HG03025 (cell line): Measurements from ENCODE around the gene MTHFD1L.

Experiments used
- ATAC-seq: cut with Tn5 transposase; IDR thresholded peaks from one replicate; pipeline ENCODE4 v1.9.1; 2021; ENCODE audit warnings: mild to moderate bottlenecking, moderate library complexity; ENCODE audit not compliant: unreplicated experiment, low FRiP score

The MTHFD1L gene

DNA sequence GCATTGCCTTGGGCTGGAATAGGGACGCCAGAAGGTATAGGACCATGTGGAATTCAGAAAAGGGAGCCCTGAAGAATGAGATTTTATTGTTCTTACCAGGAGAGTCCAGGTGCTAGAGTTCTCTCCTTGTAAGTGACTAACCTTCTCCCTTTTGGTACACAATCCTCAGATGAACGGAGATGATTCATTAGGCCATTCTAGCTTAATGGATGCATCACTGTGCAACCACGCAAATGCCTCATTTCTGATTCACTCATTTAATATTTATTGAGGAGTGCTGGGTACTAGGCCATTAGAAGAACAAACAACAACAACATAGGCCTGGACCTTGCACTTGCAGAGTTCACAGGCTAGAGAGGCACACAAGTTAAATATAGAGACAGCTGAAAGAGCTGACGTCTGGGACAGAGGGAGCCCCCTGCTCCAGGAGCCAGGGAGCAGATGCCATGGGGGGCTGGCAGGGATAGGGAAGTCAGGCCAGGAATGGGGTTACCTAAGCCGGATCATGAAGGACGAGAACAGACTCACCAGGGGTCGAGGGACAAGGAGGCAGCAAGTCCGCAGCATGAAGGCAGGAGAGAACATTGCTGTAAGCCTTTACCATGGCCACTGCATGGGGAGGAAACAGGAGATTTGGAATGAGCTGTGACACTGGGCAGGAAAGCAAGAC lies 194.7 kb downstream of the MTHFD1L start:
- ATAC-seq, result no peak

DNA sequence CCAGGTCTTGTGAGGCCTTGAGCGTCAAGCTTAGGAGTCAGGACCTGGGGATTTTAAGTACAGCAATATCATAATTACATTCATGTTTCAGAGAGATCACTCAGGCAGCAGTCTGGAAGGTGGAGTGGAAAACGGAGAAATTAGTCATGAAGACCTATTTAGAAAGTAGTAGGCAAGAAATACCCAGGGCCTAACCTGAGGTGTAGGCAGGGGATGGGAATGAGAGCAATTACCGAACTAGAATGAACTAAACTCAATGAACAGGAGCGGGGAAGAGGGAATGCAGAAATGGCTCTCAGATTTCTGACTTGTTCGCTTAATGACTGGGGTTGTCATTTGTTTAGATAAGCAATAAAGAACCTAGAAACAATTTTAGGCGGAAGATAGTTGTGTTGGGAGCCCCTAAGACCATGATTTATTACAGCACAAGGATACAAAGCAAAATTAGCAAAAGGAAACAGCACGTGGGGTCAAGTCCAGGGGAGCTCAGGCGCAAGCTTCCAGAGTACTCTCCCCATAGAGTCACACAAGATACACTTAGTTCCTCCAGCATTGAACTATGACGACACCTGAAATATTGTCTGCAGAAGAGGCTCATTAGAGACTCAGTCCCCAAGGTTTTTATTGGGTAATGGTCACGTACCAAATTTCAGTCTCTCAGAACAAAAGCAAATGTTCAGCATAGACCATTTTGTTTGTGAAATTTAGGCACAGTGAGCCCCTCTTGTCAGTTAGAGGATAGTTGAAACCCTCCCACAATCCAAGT lies 195.4 kb downstream of the MTHFD1L start:
- no peak for ATAC-seq

DNA sequence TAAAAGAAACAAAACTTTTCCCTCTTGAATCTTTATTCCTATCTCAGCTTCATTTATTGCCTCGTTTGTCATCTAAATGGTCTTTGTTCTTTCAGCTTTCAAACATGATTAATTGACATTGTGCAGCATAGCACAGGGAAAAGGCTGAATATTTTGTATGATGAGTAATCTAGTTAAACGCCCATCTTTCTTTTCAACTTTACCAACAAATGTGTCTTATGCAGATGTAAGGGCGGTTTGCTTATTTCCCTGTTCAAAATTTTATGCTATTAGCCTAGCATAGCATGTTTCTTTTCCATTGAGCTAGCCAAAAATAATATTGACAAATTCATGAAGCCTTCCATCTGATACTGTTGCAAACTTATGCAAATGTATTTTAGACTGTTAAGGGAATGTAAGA lies 197.8 kb downstream of the MTHFD1L start:
- ATAC-seq, result no peak

DNA sequence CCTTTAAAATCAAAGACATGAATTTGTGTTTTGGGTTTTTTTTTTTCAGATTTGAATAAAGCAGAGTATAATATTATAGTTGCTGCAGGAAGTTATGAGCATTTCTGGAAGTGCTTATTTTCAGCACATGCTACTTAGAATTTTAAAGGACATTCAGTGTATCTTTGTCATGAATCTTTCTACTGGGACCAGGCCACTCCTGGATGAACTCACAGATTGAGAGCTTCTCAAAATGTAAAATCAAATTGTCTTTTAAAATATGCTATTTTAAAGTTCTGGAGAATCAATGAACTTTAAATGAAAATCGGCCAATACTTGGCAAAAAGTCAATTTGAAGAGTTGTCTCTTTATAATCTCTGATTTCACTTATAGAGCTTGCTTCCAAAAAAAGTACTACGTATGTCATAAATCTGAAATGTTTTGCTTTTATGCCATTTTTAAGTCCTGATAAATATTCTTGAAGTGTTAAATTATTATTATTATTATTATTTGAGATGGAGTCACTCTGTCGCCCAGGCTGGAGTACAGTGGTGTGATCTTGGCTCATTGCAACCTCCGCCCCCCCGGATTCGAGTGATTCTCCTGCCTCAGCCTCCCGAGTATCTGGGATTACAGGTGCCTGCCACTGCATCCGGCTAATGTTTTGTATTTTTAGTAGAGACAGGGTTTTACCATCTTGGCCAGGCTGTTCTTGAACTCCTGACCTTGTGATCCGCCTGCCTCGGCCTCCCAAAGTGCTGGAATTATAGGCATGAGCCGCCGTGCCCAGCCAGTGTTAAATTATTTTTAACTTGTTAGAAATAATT lies 198.5 kb downstream of the MTHFD1L start:
- no peak for ATAC-seq

DNA sequence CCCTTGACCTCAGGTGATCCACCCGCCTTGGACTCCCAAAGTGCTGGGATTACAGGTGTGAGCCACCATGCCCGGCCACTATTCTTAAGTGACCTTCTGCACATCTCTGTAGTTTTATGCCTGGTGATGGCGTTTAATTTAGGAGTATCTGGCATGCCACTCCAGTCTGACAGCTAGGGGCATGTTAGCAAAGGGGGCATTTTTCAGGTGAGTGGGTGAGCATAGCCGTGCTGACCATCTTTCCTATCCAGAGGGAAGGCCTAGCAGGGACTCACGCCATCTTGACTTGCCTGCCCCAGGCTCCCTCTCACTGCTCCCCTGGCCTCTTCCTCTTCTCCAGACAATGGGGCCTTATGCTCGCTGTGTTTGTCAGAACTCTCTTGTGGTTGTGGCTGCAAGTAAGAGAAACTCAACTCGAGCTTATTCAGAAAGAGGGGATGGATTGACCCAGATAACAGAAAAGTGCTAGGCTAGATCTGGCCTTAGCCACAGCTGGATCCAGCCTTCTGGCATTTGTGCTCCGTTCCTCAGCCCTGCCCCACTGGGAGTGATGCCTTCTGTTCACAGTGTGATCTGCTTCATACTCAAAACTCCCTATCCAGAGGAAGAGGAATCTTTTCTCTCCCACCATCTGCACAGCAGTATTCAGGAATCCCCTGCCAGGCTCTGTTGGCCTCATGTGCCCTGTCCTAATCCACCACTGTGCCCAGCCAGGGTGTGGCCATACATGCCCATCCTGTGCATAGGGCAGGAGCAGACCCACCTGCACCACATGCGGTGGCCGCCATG lies 199.7 kb downstream of the MTHFD1L start:
- ATAC-seq, result no peak

DNA sequence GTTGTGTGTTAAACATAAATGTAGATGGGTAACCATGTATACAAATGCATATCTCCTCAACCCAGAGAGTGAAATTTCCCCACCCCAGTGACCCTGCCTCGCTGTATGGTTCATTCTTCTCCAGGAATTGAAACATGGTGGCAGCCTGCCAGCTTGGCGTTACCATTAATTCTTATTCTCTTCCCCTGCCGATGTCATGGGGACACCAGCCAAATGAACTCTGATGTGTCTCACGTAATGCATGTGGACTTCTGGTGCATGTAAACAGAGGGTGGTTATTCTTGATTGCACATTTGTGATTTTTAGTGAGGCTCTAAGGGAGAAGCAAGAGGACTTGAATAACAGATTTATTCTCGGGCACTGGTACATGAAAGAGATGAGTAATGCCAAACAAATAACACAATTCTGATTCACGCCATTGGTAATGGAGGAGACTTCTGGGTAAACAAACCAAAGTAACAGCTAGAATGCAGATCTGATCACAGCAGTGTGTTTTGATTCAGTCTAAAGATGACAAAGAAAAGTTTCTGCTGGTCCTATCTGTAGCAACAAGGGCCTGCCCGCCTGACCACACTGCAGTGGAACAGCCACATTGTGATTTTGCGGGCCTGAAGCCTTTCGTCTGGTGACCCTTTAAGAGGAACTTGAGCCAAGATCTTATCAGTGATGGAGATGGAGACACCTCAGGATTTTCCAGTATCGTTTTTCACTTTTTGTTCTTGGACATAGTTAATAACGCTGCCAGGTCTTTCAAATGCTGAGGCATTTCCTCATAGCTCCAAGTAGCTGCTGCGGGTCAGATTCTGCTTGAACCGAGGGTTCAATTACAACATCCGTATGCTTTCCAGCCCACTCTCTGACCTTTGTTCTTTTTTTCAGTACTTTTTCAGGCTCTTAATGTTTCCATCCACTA lies 202.4 kb downstream of the MTHFD1L start:
- ATAC-seq, result no peak

DNA sequence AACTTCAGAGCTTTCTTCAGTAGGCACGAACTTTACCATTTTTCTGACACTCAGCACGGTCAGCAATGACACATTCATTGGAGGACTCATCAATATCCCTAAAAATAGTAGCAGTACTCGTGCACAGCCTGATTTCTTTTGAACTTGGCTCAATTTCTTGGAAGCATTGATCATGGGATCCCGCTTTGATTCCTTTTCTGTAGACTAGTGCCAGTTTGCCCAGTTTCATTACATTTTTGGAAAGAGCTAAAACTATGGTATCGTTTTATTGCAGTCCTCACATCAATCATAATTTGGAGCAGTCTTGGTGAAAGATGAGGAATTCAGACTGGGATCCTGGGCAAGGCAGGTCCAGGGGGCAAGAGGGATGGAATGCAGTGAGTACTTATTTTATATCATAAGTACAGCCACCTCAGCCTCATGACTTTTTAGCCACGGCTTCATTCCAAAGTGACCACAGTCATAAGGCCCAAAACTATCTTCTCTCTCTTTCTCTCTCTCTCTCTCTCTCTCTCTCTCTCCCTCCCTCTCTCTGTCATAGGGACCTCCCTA lies 203.3 kb downstream of the MTHFD1L start:
- no peak for ATAC-seq

DNA sequence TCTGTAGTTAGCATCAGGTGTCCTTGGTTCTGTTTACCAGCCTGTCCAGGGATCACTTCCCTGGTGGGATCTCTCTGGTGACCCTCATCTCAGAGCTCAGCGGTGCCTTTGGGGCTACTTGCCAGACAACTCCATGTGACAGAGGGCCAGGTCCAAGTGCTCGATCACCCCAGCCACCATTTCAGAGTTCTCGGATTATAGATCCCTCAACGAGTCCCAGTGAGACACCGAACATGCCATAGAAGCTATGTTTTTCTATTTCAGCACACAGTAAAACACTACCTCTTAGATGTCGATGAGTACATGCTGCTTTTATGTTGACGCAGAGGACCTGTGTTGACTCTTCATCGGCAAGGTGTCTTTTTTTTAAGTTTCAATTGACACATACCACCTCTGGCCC lies 204.1 kb downstream of the MTHFD1L start:
- no peak for ATAC-seq

DNA sequence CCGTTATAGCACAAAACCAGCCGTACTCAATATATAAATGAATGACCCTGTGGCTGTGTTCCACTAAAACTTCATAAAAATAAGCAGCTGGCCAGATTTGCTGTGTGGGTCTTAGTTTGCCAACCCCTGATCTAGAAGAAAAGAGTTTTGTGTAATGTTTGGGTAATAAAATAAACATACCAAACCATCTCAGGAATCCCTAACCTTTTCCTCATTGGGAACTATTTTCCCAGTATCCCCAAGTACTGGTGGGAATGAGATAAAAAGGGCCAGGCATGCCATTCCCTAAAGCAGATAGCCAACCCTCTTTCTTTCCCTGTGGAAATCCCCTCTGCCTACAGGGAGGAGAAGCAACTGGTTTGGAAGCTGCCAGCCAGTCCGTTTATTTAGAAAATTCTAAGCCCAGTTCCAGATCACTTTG lies 205.1 kb downstream of the MTHFD1L start:
- no peak for ATAC-seq

DNA sequence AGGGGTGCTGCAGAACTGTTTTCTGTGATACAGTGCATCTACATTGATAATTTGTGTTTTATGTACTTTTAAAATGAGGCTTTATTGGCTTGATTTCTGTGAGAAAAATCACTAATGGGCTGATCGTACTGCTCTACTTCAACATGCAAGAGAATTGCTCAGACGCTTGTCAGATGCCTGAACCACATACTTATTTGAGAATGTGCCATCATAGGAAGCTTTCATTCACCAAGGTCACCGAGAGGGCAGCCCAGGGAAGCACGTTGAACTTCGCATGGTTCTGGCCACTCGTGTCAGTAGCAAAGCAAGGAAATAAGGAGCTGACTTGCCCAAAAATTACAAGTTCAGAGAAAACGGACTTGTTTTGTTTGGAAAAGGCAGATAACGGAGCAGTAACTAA lies 205.8 kb downstream of the MTHFD1L start:
- ATAC-seq, result no peak

DNA sequence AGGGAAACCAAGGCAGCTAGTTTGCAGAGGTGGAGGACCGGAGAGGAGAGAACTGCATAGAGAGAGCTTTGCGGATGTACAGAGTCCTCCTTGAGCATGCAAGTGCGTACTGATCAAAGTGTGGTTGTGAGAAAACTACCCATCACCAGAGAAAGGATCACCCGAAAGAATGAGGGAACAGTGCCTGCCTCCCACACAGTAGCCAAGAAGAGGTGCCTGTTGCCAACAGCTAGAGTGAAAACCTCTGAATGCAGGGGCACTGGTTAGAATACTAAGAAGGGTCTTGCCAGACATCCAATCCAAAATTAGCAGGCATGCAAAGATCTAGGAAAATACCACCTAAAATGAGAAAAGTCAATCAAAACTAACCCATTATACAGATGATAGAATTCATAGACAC lies 207.6 kb downstream of the MTHFD1L start:
- ATAC-seq, result no peak

DNA sequence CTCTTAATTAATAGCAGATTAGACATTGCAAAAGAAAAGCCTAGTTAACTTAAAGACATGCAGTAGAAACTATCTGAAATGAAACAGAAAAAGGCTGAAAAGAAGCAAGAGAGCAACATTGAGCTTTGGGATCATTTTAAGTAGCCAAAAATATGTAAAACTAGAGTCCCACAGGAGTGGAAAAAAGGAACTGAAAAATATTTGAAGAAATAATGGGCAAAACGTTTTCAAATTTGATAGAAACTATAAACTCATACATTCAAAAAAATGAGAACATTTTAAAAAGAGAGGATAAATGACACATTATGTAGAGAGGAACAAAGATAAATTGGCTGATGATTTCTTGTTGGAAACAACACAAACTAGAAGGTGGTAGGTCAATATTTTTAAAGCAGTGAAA lies 208.2 kb downstream of the MTHFD1L start:
- no peak for ATAC-seq

DNA sequence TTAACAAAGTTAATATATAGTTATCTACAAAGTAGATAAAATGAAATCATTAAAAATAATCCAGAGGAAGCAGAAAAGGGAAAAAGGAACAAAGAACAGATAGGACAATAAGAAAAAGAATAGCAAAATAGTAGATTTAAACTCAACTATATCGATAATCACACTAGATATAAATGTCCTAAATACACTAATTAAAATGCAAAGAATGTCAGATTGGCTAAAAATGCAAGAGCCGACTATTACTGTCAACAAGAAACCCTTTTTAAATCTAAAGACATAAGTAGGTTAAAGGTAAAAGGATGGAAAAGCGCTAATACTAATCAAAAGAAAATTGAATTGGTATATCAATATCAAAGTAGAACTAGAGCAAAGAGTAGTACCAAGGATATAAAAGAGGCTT lies 209.5 kb downstream of the MTHFD1L start:
- ATAC-seq, result no peak

DNA sequence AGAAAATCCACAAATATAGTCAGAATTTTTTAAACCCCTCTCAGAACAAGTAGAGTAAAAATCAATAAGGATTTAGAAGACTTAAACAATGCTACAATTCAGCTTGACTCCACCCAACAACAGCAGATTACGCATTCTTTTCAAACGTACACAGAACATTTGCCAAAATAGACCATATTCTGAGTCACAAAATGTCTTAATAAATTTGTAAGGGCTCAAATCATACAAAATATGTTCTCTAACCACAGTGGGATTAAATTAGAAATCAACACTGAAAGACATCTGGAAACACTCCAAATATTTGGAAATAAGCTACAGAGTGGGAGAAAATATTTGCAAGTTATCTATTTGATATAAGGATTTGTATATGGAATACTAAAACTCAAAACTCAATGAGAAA lies 210.0 kb downstream of the MTHFD1L start:
- no peak for ATAC-seq

DNA sequence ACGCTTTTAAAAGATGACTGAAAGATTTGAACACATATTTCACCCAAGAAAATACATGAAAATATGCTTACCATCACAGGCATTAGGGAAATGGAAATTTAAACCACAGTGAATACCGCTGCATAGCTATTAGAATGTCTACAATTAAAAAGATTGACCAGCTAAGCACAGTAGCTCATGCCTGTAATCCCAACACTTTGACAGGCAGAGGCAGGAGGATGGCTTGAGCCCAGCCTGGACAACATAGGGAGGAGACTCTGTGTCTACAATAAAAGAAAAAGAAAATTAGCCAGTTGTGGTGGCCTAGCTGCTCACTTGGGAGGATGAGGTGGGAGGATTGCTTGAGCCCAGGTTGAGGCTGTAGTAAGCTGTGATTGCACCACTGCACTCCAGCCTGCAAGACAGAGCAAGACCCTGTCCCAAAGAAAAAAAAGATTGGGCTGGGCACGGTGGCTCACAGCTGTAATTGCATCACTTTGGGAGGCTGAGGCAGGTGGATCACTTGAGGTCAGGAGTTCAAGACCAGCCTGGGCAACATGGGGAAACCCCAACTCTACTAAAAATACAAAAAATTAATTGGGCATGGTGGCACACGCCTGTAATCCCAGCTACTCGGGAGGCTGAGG lies 210.5 kb downstream of the MTHFD1L start:
- no peak for ATAC-seq

DNA sequence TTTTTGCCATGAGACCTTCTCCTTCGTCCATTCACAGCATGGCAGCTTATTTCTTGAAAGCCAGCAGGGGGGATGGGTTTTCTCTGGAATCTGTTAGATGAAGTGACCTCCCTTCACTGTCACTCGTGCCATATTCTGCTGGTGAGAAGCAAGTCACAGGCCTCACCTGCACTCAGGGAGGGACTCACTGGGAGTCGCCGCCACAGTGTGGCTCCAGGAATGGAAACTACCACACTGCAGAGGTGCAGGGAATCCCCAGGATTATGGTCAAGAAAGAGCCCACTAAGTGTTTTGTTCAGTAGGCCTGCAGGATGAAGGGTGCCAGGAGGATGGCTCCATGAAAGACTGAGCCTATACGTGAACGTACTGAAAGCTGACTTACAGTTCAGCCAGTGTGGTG lies 213.2 kb downstream of the MTHFD1L start:
- ATAC-seq, result no peak

DNA sequence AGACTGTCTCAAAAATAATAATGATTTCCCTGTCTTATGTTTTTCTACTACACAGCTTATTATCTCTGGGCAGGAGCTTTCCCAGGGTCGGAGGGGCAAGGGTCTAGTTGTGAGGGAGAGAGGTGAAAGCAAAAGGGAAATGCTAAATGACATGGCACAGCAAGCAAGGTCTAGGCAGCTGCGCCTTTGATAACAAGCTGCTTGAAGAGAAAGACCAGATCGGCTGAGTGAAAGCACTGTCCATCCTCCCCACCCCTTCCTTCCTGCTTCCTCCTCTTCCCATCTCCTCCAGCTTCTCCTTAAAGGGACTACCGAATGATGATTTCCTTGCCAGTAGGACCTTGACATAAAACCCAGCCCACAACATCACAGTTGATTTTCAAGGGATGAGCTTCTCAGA lies 216.2 kb downstream of the MTHFD1L start:
- ATAC-seq, result no peak

DNA sequence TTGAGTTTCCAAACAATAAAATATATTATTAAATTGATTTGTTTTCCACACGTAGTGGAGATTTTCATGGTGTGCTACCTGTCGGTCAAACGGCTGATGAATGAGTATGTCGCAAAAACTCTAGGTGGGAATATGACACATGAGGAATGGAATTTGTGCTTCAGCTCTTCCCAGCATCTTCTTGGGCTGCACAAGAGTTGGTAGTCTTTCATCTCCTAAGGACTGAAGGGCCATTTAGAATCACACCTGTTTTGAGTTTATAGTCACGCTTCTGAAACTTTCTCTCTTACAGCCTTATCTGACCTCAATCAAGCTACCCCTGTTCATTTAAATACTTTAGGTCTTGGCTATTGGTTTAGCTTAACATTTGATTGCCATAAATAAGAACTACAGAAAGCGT lies 216.6 kb downstream of the MTHFD1L start:
- no peak for ATAC-seq

DNA sequence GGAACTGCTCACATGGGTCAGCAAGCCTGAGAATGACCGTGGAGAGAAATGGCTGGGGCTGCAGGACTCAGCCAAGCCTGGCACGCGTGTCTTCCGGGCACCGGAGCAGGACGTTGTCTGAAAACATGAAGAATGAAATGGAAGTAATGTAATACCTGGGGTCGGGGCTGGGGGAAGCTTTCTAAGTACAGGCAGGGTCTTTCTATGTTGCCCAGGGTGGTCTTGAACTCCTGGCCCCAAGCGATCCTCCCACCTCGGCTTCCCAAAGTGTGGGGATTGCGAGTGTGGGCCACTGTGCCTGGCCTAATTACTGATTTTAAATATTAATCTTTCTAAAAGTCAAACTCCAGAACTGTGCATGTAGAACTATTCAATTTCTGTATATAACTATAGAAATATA lies 218.8 kb downstream of the MTHFD1L start:
- no peak for ATAC-seq
